ENCODE data around the gene NDUFV1. TPM values are rescaled to one million over a fixed set of nuclear protein-coding genes. Genes with fewer than 3 reads are reported as not detected.

Gene NDUFV1
- total and polyA plus RNA-seq, 9 of the 15 experiments (the other 6 are each of a cell fraction or from before 2014, with no cell fraction given), result 10.8 to 423 (median 209) TPM

- ATAC-seq, result no peak
- TF ChIP-seq PTRF (tag; IDR thresholded peaks at IDR 0.05) (no peak), ZSCAN29 (IDR thresholded peaks at IDR 0.05) (no peak), IRF1 (CRISPR knock-in tag; IDR thresholded peaks at IDR 0.05; ENCODE audit: borderline replicate concordance) (no peak), ZNF79 (CRISPR knock-in tag; IDR thresholded peaks at IDR 0.05; ENCODE audit: low read depth) (no peak), KDM1A (IDR thresholded peaks at IDR 0.05) (no peak)
- TF ChIP-seq, protein P1, sequence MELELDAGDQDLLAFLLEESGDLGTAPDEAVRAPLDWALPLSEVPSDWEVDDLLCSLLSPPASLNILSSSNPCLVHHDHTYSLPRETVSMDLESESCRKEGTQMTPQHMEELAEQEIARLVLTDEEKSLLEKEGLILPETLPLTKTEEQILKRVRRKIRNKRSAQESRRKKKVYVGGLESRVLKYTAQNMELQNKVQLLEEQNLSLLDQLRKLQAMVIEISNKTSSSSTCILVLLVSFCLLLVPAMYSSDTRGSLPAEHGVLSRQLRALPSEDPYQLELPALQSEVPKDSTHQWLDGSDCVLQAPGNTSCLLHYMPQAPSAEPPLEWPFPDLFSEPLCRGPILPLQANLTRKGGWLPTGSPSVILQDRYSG (tag; conservative IDR thresholded peaks at IDR 0.05; ENCODE audit: low read depth), result no peak
- Histone ChIP-seq H3K9me3 (replicated peaks; ENCODE audit: control insufficient read depth, insufficient read depth, low read depth, low read length) (no peaks in the 10 kb centered on the region), H3K4me3 (no peak overlapping the region), H3K4me2 (ENCODE audit: insufficient read depth, low read length) (peak overlapping the region; percentile 93; the same call in 1 of the 2 replicates), H3K79me2 (ENCODE audit: control insufficient read depth, insufficient read depth, low read length) (no peaks in the 10 kb centered on the region), H3K27me3 (ENCODE audit: control insufficient read depth in 2 of 2, insufficient read depth in 2 of 2, low read length in 2 of 2) (no peaks in the 10 kb centered on the region), H2AFZ (ENCODE audit: low read depth, low read length) (no peak overlapping the region), H3K4me1 (replicated peaks in 1 of 2; ENCODE audit: control insufficient read depth in 2 of 2, insufficient read depth in 2 of 2, low read length in 2 of 2) (peaks cover 10 to 72% of the 10 kb centered on the region in 2 experiments), H4K20me1 (replicated peaks; ENCODE audit: control insufficient read depth, insufficient read depth, low read length) (no peaks in the 10 kb centered on the region), H3K27ac (ENCODE audit: extremely low read depth, low read depth, low read length) (no peak overlapping the region), H3K9me1 (ENCODE audit: control insufficient read depth, insufficient read depth, low read length) (no peaks in the 10 kb centered on the region), H3K9ac (ENCODE audit: insufficient read depth in 1 of 2, low read depth in 2 of 2, low read length in 2 of 2) (peak overlapping the region; percentile 63 to 93; a peak in 3 of 4 replicates), H3K36me3 (ENCODE audit: control insufficient read depth, insufficient read depth, low read length) (peaks cover 15% of the 10 kb centered on the region; the same call in 1 of the 3 replicates)
- DNase-seq (ENCODE audit: extremely low read depth in 1 of 4, low spot score in 3 of 4), result no peak
- no peak for FAIRE-seq
- POLR2A ChIA-PET, result interaction anchor here (0.6 to 1.1 kb wide), 4 partner anchors 21 to 45 kb away, joined by 3 to 4 read pairs (median 3); no protein-coding TSS in a partner anchor
- intact Hi-C loops (cut with micrococcal nuclease) (loop anchor here (5.0 kb wide), 1 partner anchor 66 kb away; no protein-coding TSS in a partner anchor), in situ Hi-C loops (cut with MboI) (no loop called here)
- no TSS peak for BruUV-seq (replicated peaks)
- WGBS (ENCODE audit: insufficient coverage, low coverage, missing lambda C conversion rate), result 65% methylated on average over 7 of the region's 7 CpGs
- CTCF ChIA-PET (ENCODE audit: low intra/inter-chr PET ratio), result no interaction called here
Observed at GRCh38 chr11:67631411-67631810, 24.7 kb downstream of the NDUFV1 start.
